GM12874 (cell line): ENCODE measurements around the gene ABCG1.

Experiments used
- CTCF ChIP-seq: IDR thresholded peaks from 2 replicates; pipeline ENCODE4 v1.5.1; 2011; ENCODE audit warnings: low read depth, mild to moderate bottlenecking, control low read depth, low read length, moderate library complexity; ENCODE audit not compliant: insufficient read depth

The ABCG1 gene

GRCh38 chr21:42176859-42177258 lies 42.1 kb upstream of the ABCG1 start:
- no peak for TF ChIP-seq CTCF

- no peak for TF ChIP-seq CTCF
Measured at GRCh38 chr21:42179316-42179715, 39.6 kb upstream of the ABCG1 start.

- TF ChIP-seq CTCF, result no peak
Measured at GRCh38 chr21:42182713-42183371, 36.1 kb upstream of the ABCG1 start.

GRCh38 chr21:42183374-42184266 lies 35.3 kb upstream of the ABCG1 start:
- no peak for TF ChIP-seq CTCF

- no peak for TF ChIP-seq CTCF
Measured at GRCh38 chr21:42186591-42186990, 32.3 kb upstream of the ABCG1 start.

- TF ChIP-seq CTCF, result no peak
Measured at GRCh38 chr21:42187976-42188653, 30.8 kb upstream of the ABCG1 start.

- no peak for TF ChIP-seq CTCF
Measured at GRCh38 chr21:42188663-42189062, 30.3 kb upstream of the ABCG1 start.
